ENCODE data around the gene BEGAIN. TPM values are rescaled to one million over a fixed set of nuclear protein-coding genes. Genes with fewer than 3 reads are reported as not detected.

BEGAIN gene
- total and polyA plus RNA-seq, 2 of the 8 experiments (the other 6 are each of a cell fraction or from before 2014, with no cell fraction given) = 2.9 to 3.0 TPM

- H3K79me1 ChIP-seq (ENCODE audit: low read depth, low read length) = no peaks in the 10 kb centered on the region
- no peak overlapping the region for H2AFZ ChIP-seq (ENCODE audit: low read length)
- no peak overlapping the region for H3K9ac ChIP-seq (replicated peaks in 1 of 4; ENCODE audit: extremely low read depth in 1 of 4, low read depth in 3 of 4, low read length in 3 of 4)
- no peak for TF ChIP-seq CHD2 (IDR thresholded peaks at IDR 0.05; ENCODE audit: low read length)
- no peak for TF ChIP-seq NRF1 (IDR thresholded peaks at IDR 0.05; ENCODE audit: low read depth, low read length)
- TF ChIP-seq GTF2F1 (IDR thresholded peaks at IDR 0.05; ENCODE audit: borderline replicate concordance, low read depth, low read length) = no peak
- no peak for TF ChIP-seq HDAC2 (IDR thresholded peaks at IDR 0.05; ENCODE audit: borderline replicate concordance in 1 of 2, low read depth in 2 of 2, low read length in 2 of 2)
- TF ChIP-seq CBX8 (IDR thresholded peaks at IDR 0.05; ENCODE audit: borderline replicate concordance, low read depth, low read length) = no peak
- TF ChIP-seq BCL11A (IDR thresholded peaks at IDR 0.05; ENCODE audit: low read depth in 2 of 2, low read length in 2 of 2) = no peak
- TF ChIP-seq CTCF (IDR thresholded peaks at IDR 0.05; ENCODE audit: control extremely low read depth in 1 of 3, insufficient read depth in 1 of 3, low read depth in 1 of 3, low read length in 3 of 3) = no peak
- no peak for TF ChIP-seq PHF8 (conservative IDR thresholded peaks at IDR 0.05; ENCODE audit: low read depth, low read length)
- TF ChIP-seq SP4 (IDR thresholded peaks at IDR 0.05; ENCODE audit: low read length) = no peak
- no peak for TF ChIP-seq MAX (IDR thresholded peaks at IDR 0.05)
- H3K4me1 ChIP-seq (replicated peaks in 1 of 4; ENCODE audit: control insufficient read depth in 3 of 4, insufficient read depth in 4 of 4, low read length in 3 of 4) = peaks cover 0 to 11% (median 3%) of the 10 kb centered on the region in 4 experiments; a peak in 3 of 7 replicates
- no peak overlapping the region for H2AK5ac ChIP-seq (ENCODE audit: low read depth, low read length)
- H3K27me3 ChIP-seq (replicated peaks in 1 of 4; ENCODE audit: control insufficient read depth in 3 of 4, extremely low read depth in 1 of 4, insufficient read depth in 3 of 4, low read length in 3 of 4) = peaks cover 7 to 17% (median 14%) of the 10 kb centered on the region in 4 experiments
- ChIA-PET CTCF (ENCODE audit: partially characterized antibody) (interaction anchor here (0.8 to 2.1 kb wide), 7 partner anchors 28 to 207 kb away, joined by 3 to 7 read pairs (median 4); no protein-coding TSS in a partner anchor), POLR2A (ENCODE audit: partially characterized antibody) (no interaction called here)
- peaks cover 7% of the 10 kb centered on the region; the same call in 1 of the 2 replicates for H3K23me2 ChIP-seq (ENCODE audit: low read depth, low read length)
- H3K56ac ChIP-seq (replicated peaks; ENCODE audit: insufficient read length, low read depth, low read length) = no peak overlapping the region
- H2BK120ac ChIP-seq (replicated peaks; ENCODE audit: low read depth, low read length) = no peak overlapping the region
- no peaks in the 10 kb centered on the region for H3K36me3 ChIP-seq (ENCODE audit: control insufficient read depth in 2 of 4, insufficient read depth in 4 of 4, low read length in 3 of 4)
- no peak overlapping the region for H3K14ac ChIP-seq (ENCODE audit: insufficient read length)
- H4K91ac ChIP-seq (replicated peaks; ENCODE audit: insufficient read length, low read length) = no peak overlapping the region
- no peaks in the 10 kb centered on the region for H3K9me3 ChIP-seq (ENCODE audit: insufficient read depth in 2 of 2, low read depth in 1 of 2, low read length in 1 of 2)
- H4K5ac ChIP-seq (ENCODE audit: insufficient read length, low read depth, low read length) = no peak overlapping the region
- no peak overlapping the region for H3K4me3 ChIP-seq (ENCODE audit: extremely low read depth in 1 of 4, insufficient read depth in 2 of 4, low read depth in 3 of 4, low read length in 4 of 4)
- DNase-seq (ENCODE audit: low read depth in 1 of 2, low spot score in 2 of 2) = no peak
- H2BK5ac ChIP-seq (ENCODE audit: low read depth, low read length) = no peak overlapping the region
- no peak overlapping the region for H3K27ac ChIP-seq (ENCODE audit: low read depth, low read length)
- H4K8ac ChIP-seq (ENCODE audit: extremely low read depth, insufficient read depth, low read length) = no peak overlapping the region
- H4K20me1 ChIP-seq (replicated peaks in 1 of 2; ENCODE audit: control insufficient read depth in 1 of 2, insufficient read depth in 2 of 2, low read length in 2 of 2) = peaks cover 0 to 1% of the 10 kb centered on the region in 2 experiments
- H3K4ac ChIP-seq (replicated peaks; ENCODE audit: insufficient read length, low read depth, low read length) = no peak overlapping the region
- H2BK12ac ChIP-seq (ENCODE audit: low read depth, low read length) = no peak overlapping the region
- no peak overlapping the region for H3K4me2 ChIP-seq (ENCODE audit: insufficient read depth in 1 of 2, low read depth in 2 of 2, low read length in 2 of 2)
- H3K18ac ChIP-seq (ENCODE audit: extremely low read depth, low read length) = no peak overlapping the region
- 84% methylated on average over 10 of the region's 10 CpGs; no CpG with 5 or more reads in 1 of the 2 experiments for WGBS, 2 experiments (ENCODE audit: extremely low coverage in 1 of 2, insufficient coverage in 1 of 2, insufficient read length in 1 of 2, insufficient replicate concordance in 2 of 2, low coverage in 1 of 2, low lambda C conversion rate in 2 of 2, missing lambda C conversion rate in 1 of 2)
- no peak overlapping the region for H2BK20ac ChIP-seq (ENCODE audit: low read length)
- no peak for FAIRE-seq
- no peak overlapping the region for H2BK15ac ChIP-seq (ENCODE audit: low read length)
- no peak overlapping the region for H3K23ac ChIP-seq (ENCODE audit: insufficient read length)
- no peaks in the 10 kb centered on the region for H3K79me2 ChIP-seq (ENCODE audit: control insufficient read depth in 1 of 2, insufficient read depth in 2 of 2, low read length in 2 of 2)
Observed at GRCh38 chr14:100592461-100592891, 5.3 kb upstream of the BEGAIN start.

Measured in H1 (cell line).